ENCODE measurements around the gene PSMD4. TPM values are rescaled to one million over a fixed set of nuclear protein-coding genes. Genes with fewer than 3 reads are reported as not detected.

The PSMD4 gene
- total RNA-seq, 1 donor from 2014 or later: 201 TPM

- ATAC-seq (ENCODE audit: low read depth) (no peak), DNase-seq (no peak)
- no peak for TF ChIP-seq CTCF (IDR thresholded peaks at IDR 0.05)
- H3K4me1 Mint-ChIP-seq: peaks cover 21% of the 10 kb centered on the region
- no peak overlapping the region for H3K4me3 Mint-ChIP-seq
- ChIA-PET CTCF (interaction anchor here (0.7 to 3.1 kb wide), 5 partner anchors 9 to 103 kb away, joined by 3 to 16 read pairs (median 3); no protein-coding TSS in a partner anchor), POLR2A (interaction anchor here (1.1 to 2.1 kb wide), 4 partner anchors 11 to 38 kb away, joined by 3 to 11 read pairs (median 4); partner anchors contain the start of genes PI4KB and RFX5)
- no peaks in the 10 kb centered on the region for H3K27me3 Mint-ChIP-seq
- no peak overlapping the region for H3K27ac Mint-ChIP-seq
- no peaks in the 10 kb centered on the region for H3K9me3 Mint-ChIP-seq
- H3K36me3 Mint-ChIP-seq (ENCODE audit: low read depth): peaks cover 96% of the 10 kb centered on the region
- intact Hi-C loops (cut with micrococcal nuclease): no loop called here
Observed at GRCh38 chr1:151309811-151310323, 55.3 kb downstream of the PSMD4 start.

DNA sequence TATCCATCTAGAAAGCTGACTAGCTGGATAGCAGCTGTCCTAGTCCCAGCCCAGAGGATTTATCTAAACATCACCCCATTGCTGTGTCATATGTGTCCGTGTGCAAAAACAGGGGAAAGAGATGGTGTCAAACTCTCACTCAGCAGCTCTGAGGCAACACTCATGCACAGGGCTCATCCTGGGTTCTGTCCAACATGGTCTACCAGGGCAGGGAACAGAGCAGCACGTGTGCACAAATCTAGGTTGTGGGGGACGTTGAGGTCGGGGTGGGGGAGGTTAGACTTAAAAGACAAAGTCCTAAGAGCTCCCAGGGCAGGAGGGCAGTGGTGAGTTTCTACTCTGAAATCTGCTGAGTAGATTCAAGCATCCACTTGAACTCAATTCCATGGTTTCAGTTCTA is 56.5 kb downstream of the PSMD4 start:
- H3K27me3 Mint-ChIP-seq: no peaks in the 10 kb centered on the region
- peaks cover 95% of the 10 kb centered on the region for H3K36me3 Mint-ChIP-seq (ENCODE audit: low read depth)
- CTCF ChIA-PET: interaction anchor here (1.3 to 3.1 kb wide), 3 partner anchors 10 to 90 kb away, joined by 3 to 16 read pairs (median 14); no protein-coding TSS in a partner anchor
- H3K9me3 Mint-ChIP-seq: no peaks in the 10 kb centered on the region
- POLR2A ChIA-PET: interaction anchor here (1.1 to 2.1 kb wide), 7 partner anchors 10 to 89 kb away, joined by 3 to 11 read pairs (median 4); partner anchors contain the start of genes PI4KB, PSMB4 and PSMD4
- H3K27ac Mint-ChIP-seq: no peak overlapping the region
- H3K4me3 Mint-ChIP-seq: no peak overlapping the region
- intact Hi-C loops (cut with micrococcal nuclease): no loop called here
- H3K4me1 Mint-ChIP-seq: peaks cover 21% of the 10 kb centered on the region
- ATAC-seq (ENCODE audit: low read depth) (no peak), DNase-seq (no peak)
- no peak for TF ChIP-seq CTCF (IDR thresholded peaks at IDR 0.05)

DNA sequence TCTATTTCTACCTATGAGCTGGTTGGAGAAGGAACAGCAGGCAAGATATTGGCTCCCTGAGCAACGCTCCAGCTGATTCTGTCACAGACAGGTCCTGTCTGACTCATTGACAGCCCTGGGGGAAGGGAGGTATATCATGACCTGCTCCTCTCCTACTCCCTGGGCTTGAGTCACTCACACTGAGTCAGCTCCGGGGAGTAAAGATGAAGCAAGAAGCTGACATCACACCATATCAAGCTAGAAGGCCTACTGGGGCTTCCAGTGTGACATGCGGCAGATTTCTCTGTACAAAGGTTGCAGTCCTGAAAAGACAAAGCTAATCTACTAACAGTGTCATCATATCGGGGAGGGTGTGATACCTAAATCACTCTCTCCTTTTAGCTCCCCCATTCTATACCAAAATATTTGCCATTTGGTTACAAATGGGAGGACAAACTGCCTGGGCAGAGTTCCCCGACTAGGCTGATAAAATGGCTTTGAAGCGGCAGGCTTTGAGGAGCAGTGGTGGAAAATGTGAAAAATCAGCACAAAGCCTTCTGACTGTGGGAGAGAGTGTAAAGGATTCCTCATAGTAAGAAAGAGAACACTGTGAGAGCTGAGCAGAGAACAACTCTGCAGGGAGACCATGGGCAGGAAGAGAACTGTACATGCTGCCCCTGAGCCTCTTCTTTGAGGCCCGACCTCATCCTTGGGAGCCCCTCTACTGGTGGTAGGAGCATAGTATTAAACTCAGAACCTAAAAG is 57.2 kb downstream of the PSMD4 start:
- Mint-ChIP-seq H3K27ac (peak overlapping the region; percentile 19), H3K9me3 (no peaks in the 10 kb centered on the region), H3K36me3 (ENCODE audit: low read depth) (peaks cover 93% of the 10 kb centered on the region), H3K27me3 (no peaks in the 10 kb centered on the region), H3K4me1 (peaks cover 21% of the 10 kb centered on the region), H3K4me3 (no peak overlapping the region)
- intact Hi-C loops (cut with micrococcal nuclease): no loop called here
- TF ChIP-seq CTCF (IDR thresholded peaks at IDR 0.05): no peak
- DNase-seq (no peak), ATAC-seq (ENCODE audit: low read depth) (peak; percentile 98)
- ChIA-PET CTCF (interaction anchor here (2.8 to 3.1 kb wide), 2 partner anchors 11 to 29 kb away, joined by 14 to 16 read pairs; no protein-coding TSS in a partner anchor), POLR2A (interaction anchor here (1.1 to 2.1 kb wide), 5 partner anchors 16 to 88 kb away, joined by 3 to 11 read pairs (median 4); partner anchors contain the start of genes PI4KB, PSMB4 and PSMD4)

DNA sequence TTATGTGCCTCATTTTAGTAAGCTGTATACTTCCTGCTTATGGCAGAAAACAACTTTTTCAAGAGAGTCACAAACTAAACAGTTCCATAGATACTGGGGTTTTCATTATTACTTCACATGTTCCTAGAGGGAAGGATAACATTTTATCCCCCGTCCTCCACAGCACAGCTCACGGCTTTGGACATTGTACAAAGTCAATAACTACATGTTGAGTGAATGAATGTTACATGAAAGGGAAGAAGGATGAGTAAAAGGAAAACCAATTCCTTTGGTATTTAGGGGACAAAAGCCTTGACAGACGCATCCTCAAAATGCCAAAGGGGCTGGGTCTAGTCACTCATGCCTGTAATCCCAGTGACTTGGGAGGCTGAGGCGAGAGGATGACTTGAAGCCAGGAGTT is 57.9 kb downstream of the PSMD4 start:
- no peak for TF ChIP-seq CTCF (IDR thresholded peaks at IDR 0.05)
- DNase-seq (no peak), ATAC-seq (ENCODE audit: low read depth) (no peak)
- H3K27me3 Mint-ChIP-seq: no peaks in the 10 kb centered on the region
- POLR2A ChIA-PET: interaction anchor here (1.1 to 1.8 kb wide), 4 partner anchors 17 to 87 kb away, joined by 3 to 7 read pairs (median 4); partner anchors contain the start of genes PSMB4 and PSMD4
- CTCF ChIA-PET: interaction anchor here (3.1 kb wide), 1 partner anchor 28 kb away, joined by 14 read pairs; no protein-coding TSS in a partner anchor
- H3K9me3 Mint-ChIP-seq: no peaks in the 10 kb centered on the region
- H3K36me3 Mint-ChIP-seq (ENCODE audit: low read depth): peaks cover 88% of the 10 kb centered on the region
- no peak overlapping the region for H3K4me3 Mint-ChIP-seq
- H3K4me1 Mint-ChIP-seq: peaks cover 21% of the 10 kb centered on the region
- no peak overlapping the region for H3K27ac Mint-ChIP-seq
- intact Hi-C loops (cut with micrococcal nuclease): no loop called here

DNA sequence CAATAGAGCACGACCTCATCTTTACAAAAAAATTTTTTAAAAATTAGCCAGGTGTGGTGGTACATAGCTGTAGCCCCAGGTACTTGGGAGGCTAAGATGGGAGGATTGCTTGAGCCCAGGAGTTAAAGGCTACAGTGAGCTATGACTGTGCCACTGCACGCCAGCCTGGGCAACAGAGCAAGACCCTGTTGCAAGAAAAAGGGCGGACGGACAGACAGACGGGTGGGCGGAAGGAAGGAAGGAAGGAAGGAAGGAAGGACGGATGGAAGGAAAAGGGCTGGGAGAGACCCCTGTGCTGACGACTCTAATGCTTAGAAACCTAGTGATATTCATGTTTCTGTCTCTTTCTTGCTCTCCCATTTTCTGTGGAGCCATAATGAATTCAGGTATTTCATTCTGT is 58.3 kb downstream of the PSMD4 start:
- Mint-ChIP-seq H3K27ac (no peak overlapping the region), H3K4me3 (no peak overlapping the region), H3K9me3 (no peaks in the 10 kb centered on the region), H3K27me3 (no peaks in the 10 kb centered on the region), H3K36me3 (ENCODE audit: low read depth) (peaks cover 87% of the 10 kb centered on the region), H3K4me1 (peaks cover 21% of the 10 kb centered on the region)
- ChIA-PET CTCF (interaction anchor here (1.1 kb wide), 1 partner anchor 28 kb away, joined by 5 read pairs; no protein-coding TSS in a partner anchor), POLR2A (interaction anchor here (1.1 to 1.8 kb wide), 3 partner anchors 17 to 87 kb away, joined by 3 to 7 read pairs (median 5); partner anchors contain the start of gene PSMB4)
- no peak for TF ChIP-seq CTCF (IDR thresholded peaks at IDR 0.05)
- DNase-seq (no peak), ATAC-seq (ENCODE audit: low read depth) (no peak)
- intact Hi-C loops (cut with micrococcal nuclease): no loop called here
